SKM-1 treated with dmso at 0.1 percent for 144 hours (cell line): ENCODE data around the gene SPINK4.
A peak's percentile ranks its signal among the peaks of the same experiment; 100 is the strongest.

Source experiments
- DNase-seq: peaks from one replicate; lab custom pipeline; 2025; ENCODE audit not compliant: unreplicated experiment; lab: John Stamatoyannopoulos, UW

The SPINK4 gene

GRCh38 chr9:33256236-33256635, 16.3 kb downstream of the SPINK4 start:
- DNase-seq = no peak

GRCh38 chr9:33257276-33257675, 17.3 kb downstream of the SPINK4 start:
- no peak for DNase-seq

GRCh38 chr9:33260372-33260771, 20.4 kb downstream of the SPINK4 start:
- DNase-seq = no peak

- no peak for DNase-seq
Observed at GRCh38 chr9:33263131-33264002, 23.4 kb downstream of the SPINK4 start.

GRCh38 chr9:33264003-33264472, 24.1 kb downstream of the SPINK4 start:
- no peak for DNase-seq

- DNase-seq = peak; percentile 98
Observed at GRCh38 chr9:33264473-33265177, 24.7 kb downstream of the SPINK4 start, which contains the start of the genes BAG1 and CHMP5. TSS of gene BAG1 (minus strand) at chr9:33264708. TSS of gene CHMP5 (plus strand) at chr9:33265049. CDS start at chr9:33265079, 30 bp downstream.

GRCh38 chr9:33265211-33265865, 25.4 kb downstream of the SPINK4 start:
- no peak for DNase-seq

GRCh38 chr9:33267151-33267767, 27.3 kb downstream of the SPINK4 start:
- DNase-seq = no peak

- DNase-seq = no peak
Observed at GRCh38 chr9:33270146-33270545, 30.2 kb downstream of the SPINK4 start.

- no peak for DNase-seq
Observed at GRCh38 chr9:33272061-33272460, 32.1 kb downstream of the SPINK4 start.

- no peak for DNase-seq
Observed at GRCh38 chr9:33273266-33273971, 33.5 kb downstream of the SPINK4 start.

GRCh38 chr9:33273972-33274328, 34.0 kb downstream of the SPINK4 start:
- DNase-seq = no peak

- DNase-seq = no peak
Observed at GRCh38 chr9:33277484-33277883, 37.5 kb downstream of the SPINK4 start.

GRCh38 chr9:33285502-33285901, 45.5 kb downstream of the SPINK4 start:
- DNase-seq = no peak

GRCh38 chr9:33287087-33287490, 47.1 kb downstream of the SPINK4 start:
- peak; percentile 66 for DNase-seq

GRCh38 chr9:33288235-33288634, 48.3 kb downstream of the SPINK4 start:
- no peak for DNase-seq

- no peak for DNase-seq
Observed at GRCh38 chr9:33288828-33289483, 49.0 kb downstream of the SPINK4 start.

GRCh38 chr9:33289496-33289895, 49.5 kb downstream of the SPINK4 start:
- no peak for DNase-seq

- DNase-seq = no peak
Observed at GRCh38 chr9:33289936-33290246, 49.9 kb downstream of the SPINK4 start.
